Stomach (tissue), 4 donors: ENCODE data around the gene DYSF.

Experiments
- CTCF ChIP-seq, 7 experiments: fragments of 450-650 bp in 4 of 7; fragments of 200-600 bp in 3 of 7; sonication (generic) in 3 of 7; IDR thresholded peaks; one replicate each; pipeline ENCODE4 v1.5.1; 2016 to 2019; ENCODE audit warnings: antibody characterized with exemption in 7 of 7, control low read depth in 2 of 7, mild to moderate bottlenecking in 1 of 7
- EP300 ChIP-seq: sonication (generic); formaldehyde crosslinking; IDR thresholded peaks from one replicate; pipeline ENCODE4 v1.6.1; 2017; ENCODE audit warnings: antibody characterized with exemption
- POLR2A ChIP-seq, 4 donors: fragments of 450-650 bp; IDR thresholded peaks; one replicate each; pipeline ENCODE4 v1.6.1; 2016; ENCODE audit warnings: antibody characterized with exemption in 4 of 4, control low read depth in 2 of 4, mild to moderate bottlenecking in 1 of 4, moderate library complexity in 1 of 4

GRCh38 chr2:71530641-71531332 lies 77.4 kb downstream of the DYSF start:
- TF ChIP-seq POLR2A (IDR thresholded peaks at IDR 0.05) (no peak), CTCF (IDR thresholded peaks at IDR 0.05) (peak in 4 of 7 experiments; percentile 45 to 47 (median 46)), EP300 (no peak)
